M059J (cell line): ENCODE data around the gene ST6GALNAC6. TPM values are rescaled to one million over a fixed set of nuclear protein-coding genes. Genes with fewer than 3 reads are reported as not detected.

ENCODE experiments used
- DNase-seq: peaks from one replicate; pipeline ENCODE4 v3.0.0-alpha.2; 2012; ENCODE audit warnings: low read depth
- total RNA-seq: library from RNA; depleted of rRNA; stranded (reverse); fragments of >200 nt; shearing (Covaris generic); gene quantifications from 2 replicates; pipeline ENCODE4 v1.2.3, GENCODE V29; 2014

The ST6GALNAC6 gene
- total RNA-seq, 1 experiment from 2014 or later, result 29.4 TPM

DNA sequence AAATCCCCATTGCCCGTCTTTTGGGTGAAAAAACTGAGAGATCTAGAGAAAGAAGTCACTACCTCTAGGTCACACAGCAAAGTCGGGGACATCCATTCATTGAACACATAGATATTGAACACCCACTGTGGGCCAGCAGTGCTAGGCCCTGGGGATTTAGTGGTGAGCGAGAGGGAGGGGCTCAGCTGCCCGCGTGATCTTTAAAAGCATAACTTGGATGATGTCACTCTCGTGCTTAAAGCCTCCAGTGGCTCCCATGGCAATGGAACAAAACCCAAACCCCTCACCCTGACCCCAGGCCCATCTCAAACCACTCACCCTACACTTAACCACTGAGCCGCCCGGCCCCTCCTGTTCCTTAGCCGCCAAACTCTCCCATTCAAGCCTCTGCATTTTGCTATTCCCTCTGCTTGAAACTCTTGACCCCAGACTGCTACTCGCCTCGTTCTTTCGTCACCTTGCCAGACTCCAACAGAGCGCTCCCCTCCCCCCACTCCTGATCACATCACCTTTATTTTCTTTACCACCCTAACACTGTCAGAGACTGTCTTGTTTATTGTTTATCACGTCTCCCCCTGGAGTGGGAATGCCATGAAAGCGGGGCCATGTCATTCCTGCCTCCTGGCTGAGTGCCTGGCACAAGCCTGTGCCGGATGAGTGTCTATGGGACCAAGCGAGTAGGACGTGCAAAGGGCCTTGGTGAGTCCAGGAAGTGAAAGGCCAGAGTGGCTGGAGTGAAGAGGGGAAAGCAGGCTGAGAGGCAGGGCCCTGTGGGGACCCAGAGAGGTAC lies 31.9 kb upstream of the ST6GALNAC6 start:
- peak; percentile 90 for DNase-seq

DNA sequence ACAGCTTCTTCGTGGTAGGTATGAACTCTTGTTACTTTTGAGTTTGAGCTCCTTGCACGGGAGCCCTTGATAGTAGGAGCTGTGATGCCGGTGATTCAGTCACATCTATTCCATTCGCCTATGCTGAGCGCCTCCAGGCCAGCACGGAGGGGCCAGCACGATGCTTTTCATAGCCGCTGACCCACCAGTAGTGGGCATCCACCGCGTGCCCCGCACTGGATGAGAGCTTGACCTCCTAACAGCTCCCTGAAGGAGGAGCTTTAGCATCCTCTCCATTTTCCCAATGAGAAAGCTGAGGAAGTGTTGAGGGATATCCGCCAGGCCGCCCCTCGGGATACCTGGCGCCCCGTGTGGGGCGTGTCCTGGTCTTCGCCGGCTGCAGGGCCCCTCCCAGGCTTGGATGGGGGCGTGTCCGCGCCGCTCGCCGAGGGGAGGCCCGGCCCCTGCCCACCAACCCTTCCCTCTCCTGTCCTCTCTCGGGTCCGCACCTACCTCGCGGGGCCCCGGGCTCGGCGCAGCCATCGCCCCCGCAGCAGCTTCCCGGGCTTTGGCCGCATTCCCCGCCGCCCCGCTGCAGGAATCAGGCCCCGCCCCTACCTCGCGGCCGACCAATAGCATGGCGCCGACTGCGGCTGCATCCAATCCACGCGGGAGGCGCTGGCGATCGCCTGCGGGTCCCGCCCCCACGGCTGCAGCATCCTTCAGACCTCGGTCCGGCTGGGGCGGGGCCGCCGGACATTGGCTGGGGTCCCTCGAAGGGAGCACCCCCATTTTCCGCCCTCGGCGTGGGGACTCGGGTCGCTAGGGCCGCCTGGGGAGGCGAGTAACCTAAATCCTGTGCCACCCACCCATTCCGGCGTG lies 31.1 kb upstream of the ST6GALNAC6 start, which contains the start of gene PIP5KL1:
Gene PIP5KL1, minus strand, starts transcription at position 547 of the 861 bp plus-strand sequence. Its CDS starts 25 bp downstream, at position 522.
- DNase-seq, result peak; percentile 87

DNA sequence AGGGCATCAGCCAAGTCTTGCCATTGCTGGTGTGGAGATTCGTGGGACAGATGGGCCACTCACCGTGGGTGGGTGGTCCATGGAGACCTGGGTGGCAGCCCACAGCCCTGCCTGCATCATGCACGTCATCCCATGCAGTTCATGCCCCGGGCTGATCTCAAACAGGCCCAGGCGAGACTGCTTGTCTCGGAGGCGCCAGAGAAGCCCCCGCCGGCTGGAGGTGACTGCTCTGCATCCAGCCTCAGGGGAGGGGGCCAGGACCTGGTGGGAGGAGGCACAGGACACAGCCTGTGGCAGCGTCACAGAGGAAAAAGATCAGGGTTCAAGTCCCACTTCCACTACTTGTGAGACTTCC lies 30.2 kb upstream of the ST6GALNAC6 start:
- DNase-seq, result no peak

DNA sequence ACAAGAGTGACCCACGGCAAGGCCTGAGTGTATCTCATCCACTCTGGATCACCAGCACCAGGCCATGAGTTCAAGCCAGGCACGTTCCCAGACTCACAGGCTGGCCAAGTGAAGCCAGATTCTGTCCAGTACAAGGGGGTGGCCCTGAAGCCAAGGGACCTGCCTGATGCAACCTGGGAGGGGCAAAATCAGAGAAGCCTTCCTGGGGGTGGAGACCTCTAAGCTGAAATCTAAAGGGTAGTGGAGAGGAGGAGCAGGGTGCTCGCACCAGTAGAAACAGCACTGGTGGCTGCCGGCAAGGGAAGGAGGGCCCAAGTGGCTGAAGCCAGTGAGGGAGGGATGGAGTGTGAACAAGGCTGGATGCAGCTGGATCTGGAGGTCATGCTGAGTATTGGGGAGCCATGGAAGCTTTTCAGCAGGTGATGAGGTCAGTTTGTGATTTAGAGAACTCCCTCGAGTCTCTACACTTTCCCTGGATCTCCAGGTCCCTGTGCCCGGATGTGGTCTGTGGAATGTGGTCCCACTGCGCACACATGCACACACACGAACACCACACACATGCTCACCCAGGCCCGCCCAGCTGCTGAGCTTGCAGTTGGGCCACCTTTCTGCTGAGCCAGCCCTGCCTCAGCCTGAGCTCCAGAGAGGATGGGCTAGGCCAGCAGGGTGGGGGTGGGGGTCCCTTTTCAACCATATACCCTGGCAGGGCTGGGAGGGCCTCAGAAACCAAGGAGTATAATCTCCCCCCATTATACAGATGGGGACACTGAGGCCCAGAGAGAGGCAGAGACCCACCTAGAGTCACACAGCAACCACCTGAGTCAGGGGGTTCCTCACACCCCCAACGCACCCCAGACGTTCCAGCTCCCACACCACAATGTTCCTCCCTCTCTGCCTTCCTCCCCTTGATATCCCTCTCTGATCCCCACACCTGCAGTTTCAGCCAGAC lies 29.5 kb upstream of the ST6GALNAC6 start:
- no peak for DNase-seq

DNA sequence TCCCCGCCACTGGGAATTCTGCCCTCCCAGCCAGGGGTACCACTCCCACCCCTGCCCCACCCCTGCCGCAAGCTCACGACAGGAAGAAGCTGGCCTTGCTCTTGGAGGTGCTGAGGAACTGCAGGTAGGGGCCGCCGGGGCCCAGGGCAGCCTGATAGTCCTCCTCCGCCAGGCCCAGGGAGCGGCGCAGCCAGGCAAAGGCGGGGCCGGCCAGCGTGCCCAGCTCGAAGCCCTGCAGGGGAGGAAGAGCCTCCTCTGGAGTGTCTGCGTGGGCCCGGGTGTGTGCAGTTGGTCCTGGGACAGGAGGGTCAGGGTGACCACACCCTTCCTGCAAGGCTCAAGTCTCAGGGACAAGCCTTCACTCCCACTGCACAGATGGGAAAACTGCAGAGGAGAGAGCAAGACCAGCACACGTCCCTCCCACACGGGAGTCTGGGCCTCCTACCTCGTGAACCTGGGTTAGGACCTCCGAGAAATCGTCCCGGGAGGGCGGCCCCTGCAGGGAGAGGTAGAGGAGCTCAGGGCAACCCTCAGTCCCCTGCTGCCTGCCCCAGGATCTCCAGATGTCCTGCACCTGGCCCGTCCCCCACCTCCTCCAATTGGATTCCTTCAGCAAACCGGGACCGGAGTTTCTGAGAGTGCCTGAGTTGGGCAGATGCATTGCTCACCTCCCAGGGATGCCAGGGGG lies 28.7 kb upstream of the ST6GALNAC6 start:
- no peak for DNase-seq

DNA sequence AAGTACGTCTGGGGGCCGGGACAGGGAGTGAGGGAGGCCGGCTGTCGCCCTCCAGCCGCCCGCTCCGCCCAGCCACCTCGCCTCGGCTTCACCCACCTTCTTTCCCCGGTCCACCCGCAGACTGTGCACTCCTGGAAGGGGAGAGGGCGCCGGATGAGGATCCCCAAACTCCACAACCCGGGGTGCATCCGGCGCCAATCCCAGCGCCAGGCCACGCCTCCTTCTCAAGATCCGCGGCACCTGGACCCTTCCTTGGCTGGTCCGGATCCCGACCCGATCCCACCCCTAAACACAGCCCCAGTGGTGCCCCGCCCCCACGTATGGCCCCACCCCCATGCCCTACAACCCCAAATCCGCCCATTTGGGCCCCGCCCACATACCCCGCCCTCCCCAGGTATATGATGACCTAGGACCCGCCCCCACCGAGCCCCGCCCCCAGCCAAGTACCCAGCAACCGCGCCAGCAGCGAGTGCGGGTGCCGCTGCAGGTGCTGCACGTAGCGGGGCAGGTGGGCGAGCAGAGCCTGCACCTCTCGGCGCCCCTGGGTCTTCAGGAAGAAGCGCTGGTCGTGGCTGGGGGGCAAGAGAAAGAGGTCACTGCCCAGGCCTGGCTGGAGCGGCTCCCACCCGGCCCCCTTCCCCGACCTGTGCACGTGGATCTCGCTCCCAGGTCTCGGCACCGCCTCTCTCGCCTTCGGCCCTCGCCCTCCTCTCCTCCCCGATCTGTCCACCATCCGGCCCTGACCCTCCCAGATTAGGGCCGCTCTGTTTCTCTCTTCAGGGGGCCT lies 28.0 kb upstream of the ST6GALNAC6 start:
- no peak for DNase-seq

DNA sequence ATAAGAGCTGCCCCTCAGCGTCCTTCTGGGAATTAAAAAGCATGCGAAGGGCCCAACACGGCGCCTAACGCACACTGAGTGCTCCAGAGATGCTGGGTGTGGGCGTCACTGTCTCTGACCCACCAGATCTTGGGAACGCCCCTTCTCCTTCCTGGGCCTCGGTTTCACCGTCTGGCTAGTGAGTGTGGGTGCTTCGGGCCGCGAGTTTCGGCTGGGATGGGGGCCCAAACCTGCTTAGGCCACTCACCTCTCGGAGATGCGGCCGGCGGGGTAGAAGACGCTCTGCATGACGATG lies 27.4 kb upstream of the ST6GALNAC6 start:
- no peak for DNase-seq

DNA sequence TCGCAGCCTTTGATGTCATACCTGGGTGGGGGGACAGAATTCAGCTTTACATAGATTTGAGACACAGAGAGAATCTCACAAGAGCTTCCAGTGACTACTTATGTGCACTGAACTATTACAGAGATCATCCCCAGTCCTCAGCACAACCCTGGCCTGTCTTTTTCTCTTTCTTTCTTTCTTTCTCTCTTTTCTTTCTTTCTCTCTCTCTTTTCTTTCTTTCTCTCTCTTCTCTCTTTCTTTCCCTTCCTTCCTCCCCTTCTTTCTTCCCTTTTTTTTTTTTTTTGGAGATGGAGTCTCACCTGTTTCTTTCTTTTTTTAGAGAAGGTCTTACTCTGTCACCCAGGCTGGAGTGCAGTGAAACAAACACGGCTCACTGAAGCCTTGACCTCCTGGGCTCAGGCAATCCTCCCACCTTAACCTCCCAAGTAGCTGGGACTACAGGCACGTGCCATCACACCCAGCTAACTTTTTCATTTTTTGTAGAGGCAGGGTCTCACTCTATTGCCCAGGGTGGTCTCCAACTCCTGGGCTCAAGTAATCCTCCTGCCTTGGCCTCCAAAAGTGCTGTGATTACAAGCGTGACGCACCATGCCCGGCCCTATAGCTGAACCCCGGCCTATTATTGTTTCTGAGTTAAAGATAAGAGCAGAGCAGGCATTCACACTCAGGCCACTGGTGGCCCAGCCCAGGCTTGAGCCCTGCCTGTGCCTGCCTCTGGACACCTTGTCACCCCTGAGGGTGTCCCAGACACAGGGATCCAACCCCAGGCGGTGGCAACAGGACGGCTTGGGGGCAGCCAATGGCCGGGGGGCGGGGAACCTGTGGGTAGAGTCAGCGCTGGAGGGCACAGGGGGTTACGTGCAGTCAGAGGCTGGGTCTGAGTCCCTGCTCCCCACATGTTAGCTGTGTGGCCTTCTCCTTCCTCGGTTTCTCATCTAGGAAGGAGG lies 26.8 kb upstream of the ST6GALNAC6 start:
- no peak for DNase-seq

DNA sequence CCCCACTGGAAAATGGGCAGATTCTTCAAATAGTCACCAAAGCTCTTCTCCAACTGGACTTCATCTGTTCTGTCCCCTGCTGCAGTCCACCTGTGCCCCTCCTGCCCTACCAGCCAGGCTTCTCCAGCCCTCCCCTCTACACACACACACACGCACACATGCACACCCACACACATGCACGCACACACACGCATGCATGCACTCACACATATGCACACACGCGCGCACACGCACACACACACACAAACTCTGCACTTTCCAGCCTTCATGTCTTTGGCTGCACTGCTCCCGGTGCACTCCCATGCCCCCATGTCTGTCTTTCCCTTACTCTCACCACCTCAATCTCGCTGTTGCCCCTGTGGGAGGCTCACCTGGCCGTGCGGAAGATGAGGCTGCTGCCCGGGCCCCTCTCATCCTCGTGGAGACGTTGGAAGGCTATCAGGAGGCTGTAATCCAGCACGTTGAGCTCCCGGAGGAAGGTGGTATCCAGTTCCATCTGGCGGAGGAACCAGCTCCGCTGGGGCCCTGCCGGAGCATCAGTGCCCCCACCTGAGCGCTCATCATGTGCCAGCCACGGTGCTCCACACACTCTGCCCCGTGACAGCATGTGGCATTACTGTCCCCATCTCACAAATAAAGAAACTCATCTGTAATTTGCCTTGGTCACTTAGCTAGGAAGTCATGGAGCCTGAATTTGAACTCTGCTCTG lies 25.5 kb upstream of the ST6GALNAC6 start:
- no peak for DNase-seq

DNA sequence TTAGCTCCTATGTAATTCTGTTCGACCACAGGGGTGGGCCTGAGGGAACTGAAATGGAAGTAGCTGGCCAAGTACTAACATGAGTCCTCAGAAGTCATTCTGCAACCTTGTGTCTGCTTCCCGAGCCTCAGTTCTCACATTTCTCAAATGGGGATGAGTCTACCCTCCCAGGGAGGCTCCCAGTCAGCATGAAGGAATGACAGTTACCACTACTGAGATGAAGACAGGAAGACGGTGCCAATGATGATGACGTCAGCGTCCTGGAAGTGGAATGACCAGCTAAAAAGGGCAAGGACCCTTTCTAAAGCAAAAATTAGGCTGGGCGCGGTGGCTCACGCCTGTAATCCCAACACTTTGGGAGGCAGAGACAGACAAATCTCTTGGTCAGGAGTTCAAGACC lies 24.4 kb upstream of the ST6GALNAC6 start:
- DNase-seq, result peak; percentile 97

DNA sequence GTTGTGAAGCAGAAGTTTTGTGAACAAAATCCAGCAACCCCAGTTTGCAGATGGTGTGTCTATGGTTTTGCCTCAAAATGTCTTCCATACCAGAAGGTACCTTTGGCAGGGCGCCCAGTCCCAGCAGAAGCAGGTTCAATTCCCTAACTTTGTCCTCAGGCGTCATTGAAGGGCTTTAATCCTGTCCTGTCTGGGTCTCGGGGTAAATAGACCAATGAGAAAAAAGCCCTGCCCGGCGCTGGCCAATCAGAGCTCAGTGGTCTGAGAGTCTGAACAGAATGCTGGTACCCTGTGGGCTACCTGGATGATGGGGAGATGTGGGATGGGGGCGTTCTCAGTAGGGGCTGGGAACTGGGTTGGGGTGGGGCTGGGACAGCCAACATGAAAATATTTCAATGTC lies 23.6 kb upstream of the ST6GALNAC6 start:
- no peak for DNase-seq

DNA sequence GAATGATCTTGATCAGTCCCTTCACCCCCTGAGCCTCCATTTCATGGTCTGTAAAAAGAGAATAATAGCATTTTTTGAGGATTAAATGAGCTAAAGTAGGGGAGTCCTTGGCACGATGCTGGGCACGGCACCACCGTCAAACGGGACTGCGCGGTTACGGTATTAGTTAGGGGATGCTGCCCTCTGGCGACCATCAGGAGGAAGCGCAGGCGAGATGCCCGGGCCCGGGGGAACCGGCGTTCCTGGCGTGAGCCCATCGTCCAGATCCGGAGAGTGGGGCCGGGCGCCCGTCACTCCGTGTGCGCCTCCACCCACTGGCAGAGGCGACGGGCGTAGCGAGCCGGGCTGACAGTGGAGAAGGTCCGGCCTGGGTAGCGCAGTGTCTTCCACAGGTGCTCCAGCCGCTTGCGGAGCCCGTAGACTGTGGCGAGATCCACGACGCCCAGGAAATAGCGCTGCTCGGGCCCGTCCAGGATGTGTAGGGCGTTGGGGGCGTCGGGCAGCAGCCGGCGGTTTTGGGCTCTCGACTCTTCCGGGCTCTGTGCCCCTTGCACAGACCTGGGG lies 22.2 kb upstream of the ST6GALNAC6 start:
- DNase-seq, result peak; percentile 49

DNA sequence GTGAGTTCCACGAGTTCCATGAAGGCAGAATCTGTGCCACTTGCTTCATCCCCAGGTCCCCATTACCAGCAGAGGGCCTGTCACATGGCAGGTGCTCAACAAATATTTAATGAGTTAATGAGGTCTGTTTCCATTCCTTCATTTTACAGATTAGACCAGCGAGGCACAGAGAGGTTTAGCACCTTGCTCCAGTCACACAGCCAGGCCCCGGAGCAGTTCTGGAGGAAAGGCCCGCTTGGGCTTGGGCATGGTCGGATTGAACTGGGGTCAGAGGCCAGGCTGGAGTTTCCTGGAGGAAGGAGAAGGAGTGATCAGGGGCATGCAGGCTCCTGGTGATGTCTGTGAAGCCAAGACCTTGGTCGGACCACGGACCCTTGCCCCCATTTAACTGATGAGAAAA lies 21.4 kb upstream of the ST6GALNAC6 start:
- no peak for DNase-seq

DNA sequence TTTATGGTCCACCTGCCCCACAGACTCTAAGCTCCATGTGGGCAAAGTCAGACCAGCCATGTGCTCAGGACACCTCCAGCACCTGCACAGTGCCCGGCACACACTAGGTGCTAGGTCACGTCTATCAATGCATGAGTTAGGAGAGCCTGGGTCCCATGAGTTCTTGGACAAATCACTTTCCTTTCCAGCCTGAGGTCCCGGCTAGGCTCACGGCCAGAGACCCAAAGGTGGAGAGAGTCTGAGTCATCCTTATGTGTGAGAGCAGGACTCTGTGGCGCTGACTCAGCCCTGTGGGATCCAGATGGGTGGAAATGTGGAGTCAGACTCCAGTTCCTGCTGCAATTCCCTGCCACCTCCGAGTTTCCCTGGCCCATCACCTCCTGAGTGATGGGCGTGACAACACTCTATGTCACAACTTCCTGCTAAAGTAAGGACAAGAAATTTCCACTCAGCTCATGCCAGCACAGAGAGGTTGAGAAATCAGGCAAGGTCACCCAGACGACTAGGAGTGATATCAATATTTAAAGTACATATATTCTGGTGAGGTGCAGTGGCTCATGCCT lies 19.9 kb upstream of the ST6GALNAC6 start:
- peak; percentile 100 for DNase-seq

DNA sequence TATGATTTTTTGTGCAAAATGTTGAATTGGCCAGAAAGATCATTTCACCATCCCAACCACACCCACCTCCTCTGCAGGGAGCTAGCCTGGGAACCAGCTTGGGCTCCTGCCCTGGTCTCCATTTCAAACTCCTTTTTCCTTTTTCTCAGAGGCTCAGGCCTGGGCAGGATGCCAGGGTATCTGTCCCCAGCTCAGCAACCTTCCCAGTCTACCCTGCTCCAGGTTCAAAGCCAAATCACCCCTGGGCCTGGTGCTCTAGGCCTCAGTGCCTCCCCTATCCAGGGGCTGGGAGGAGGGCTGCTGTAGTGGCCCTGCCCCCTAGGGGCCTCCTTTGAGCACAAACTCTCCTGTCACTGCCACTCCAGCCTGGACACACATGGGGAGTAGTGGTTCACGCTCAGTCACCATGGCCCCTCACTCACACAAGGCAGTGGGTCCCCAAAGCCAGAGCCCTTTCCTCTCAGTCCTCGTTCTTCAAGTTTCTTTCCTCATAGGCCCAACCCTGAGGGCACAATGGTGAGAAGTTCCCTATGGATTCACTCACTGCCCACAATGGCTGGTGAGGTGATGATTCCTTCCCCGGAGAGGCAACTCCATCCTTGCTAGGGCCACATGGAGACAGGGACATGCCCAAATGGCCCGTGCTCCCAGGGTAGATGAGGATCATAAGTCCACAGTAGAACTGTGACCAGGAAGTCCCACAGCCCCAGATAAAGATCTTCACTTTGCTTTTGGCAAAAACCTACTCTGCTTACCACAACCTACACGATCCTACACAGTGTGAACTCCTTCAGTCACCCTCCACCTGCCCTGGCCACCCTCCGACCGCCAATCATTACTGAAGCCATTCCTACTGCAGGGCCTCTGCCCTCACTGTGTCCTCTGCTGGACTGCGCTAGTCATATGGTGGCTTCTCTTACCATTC lies 19.0 kb upstream of the ST6GALNAC6 start:
- DNase-seq, result peak; percentile 73

DNA sequence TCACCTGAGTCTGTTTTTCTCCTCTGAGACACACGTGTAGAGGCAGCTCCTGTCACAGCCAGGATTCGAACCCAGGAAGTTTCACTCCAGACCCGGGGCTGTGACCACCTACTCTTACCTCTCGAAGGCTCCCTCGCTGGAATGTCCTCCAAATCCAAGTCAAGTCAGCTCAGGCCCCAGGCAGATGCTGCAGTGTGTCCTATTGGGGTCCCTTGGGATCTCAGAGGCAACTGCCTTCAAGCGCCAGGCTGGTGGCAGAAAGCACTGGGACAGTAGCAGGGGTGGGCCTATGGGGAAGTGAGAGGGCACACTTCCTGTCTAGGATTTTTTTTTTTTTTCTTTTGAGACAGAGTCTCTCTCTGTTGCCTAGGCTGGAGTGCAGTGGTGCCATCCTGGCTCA lies 18.2 kb upstream of the ST6GALNAC6 start:
- no peak for DNase-seq
